K562 (cell line): Measurements from ENCODE around the gene HEY2. TPM values are rescaled to one million over a fixed set of nuclear protein-coding genes. Genes with fewer than 3 reads are reported as not detected.

ENCODE experiments used
- AFF4 ChIP-seq: sonication (generic); formaldehyde crosslinking; IDR thresholded peaks from 2 replicates; pipeline ENCODE4 v1.8.0; 2023; ENCODE audit warnings: mild to moderate bottlenecking, missing genetic modification reagents
- CCAR2 ChIP-seq: fragments of 200-400 bp; formaldehyde crosslinking; IDR thresholded peaks from 2 replicates; pipeline ENCODE4 v1.6.1; 2017; ENCODE audit warnings: mild to moderate bottlenecking, low read depth, low read length
- CGGBP1 ChIP-seq: fragments of 250-450 bp; sonication (Bioruptor Pico); IDR thresholded peaks from 2 replicates; pipeline ENCODE4 v1.9.0; 2021; ENCODE audit warnings: mild to moderate bottlenecking
- DDX20 ChIP-seq: fragments of 450-650 bp; IDR thresholded peaks from 2 replicates; pipeline ENCODE4 v1.6.1; 2016; ENCODE audit warnings: missing genetic modification characterization, low read depth, mild to moderate bottlenecking, missing compliant biosample characterization, moderate library complexity
- E2F4 ChIP-seq: sonication (generic); formaldehyde crosslinking; IDR thresholded peaks from 2 replicates; pipeline ENCODE4 v1.8.0; 2022; ENCODE audit warnings: mild to moderate bottlenecking, low read depth, missing genetic modification reagents
- EGR1 ChIP-seq: fragments of 450-650 bp; conservative IDR thresholded peaks from 2 replicates; pipeline ENCODE4 v1.6.1; 2017; ENCODE audit warnings: mild to moderate bottlenecking
- ESRRA ChIP-seq: fragments of 450-650 bp; IDR thresholded peaks from 2 replicates; pipeline ENCODE4 v1.6.1; 2014; ENCODE audit warnings: low read depth, mild to moderate bottlenecking, moderate library complexity, borderline replicate concordance
- FOXO4 ChIP-seq: fragments of 450-650 bp; formaldehyde crosslinking; IDR thresholded peaks from 2 replicates; pipeline ENCODE4 v1.4.0; 2020; ENCODE audit warnings: mild to moderate bottlenecking, moderate library complexity
- HNRNPUL1 ChIP-seq: fragments of 200-400 bp; formaldehyde crosslinking; IDR thresholded peaks from 2 replicates; pipeline ENCODE4 v1.6.1; 2017; ENCODE audit warnings: low read length
- ILF3 ChIP-seq: fragments of 450-650 bp; IDR thresholded peaks from 2 replicates; pipeline ENCODE4 v1.6.1; 2018; ENCODE audit warnings: antibody characterized with exemption, mild to moderate bottlenecking, moderate library complexity, borderline replicate concordance
- KLF1 ChIP-seq: fragments of 450-650 bp; IDR thresholded peaks from 2 replicates; pipeline ENCODE4 v1.6.1; 2016; ENCODE audit warnings: missing genetic modification characterization, missing compliant biosample characterization
- MIER1 ChIP-seq: fragments of 450-650 bp; IDR thresholded peaks from 2 replicates; pipeline ENCODE4 v1.6.1; 2016; ENCODE audit warnings: antibody characterized with exemption, mild to moderate bottlenecking, low read depth
- NR2C1 ChIP-seq, 2 experiments: fragments of 450-650 bp; IDR thresholded peaks; 2 replicates each; pipeline ENCODE4 v1.6.1; 2017; ENCODE audit warnings: mild to moderate bottlenecking in 2 of 2, antibody characterized with exemption in 1 of 2, inconsistent platforms in 1 of 2, missing compliant biosample characterization in 1 of 2, missing genetic modification characterization in 1 of 2
- PREB ChIP-seq: sonication (generic); formaldehyde crosslinking; IDR thresholded peaks from 2 replicates; pipeline ENCODE4 v1.8.1; 2023; ENCODE audit warnings: mild to moderate bottlenecking, missing genetic modification reagents
- PRPF4 ChIP-seq: fragments of 200-400 bp; formaldehyde crosslinking; IDR thresholded peaks from one replicate; pipeline ENCODE4 v1.6.1; 2017; ENCODE audit warnings: low read length, low read depth, mild to moderate bottlenecking; ENCODE audit not compliant: insufficient read depth, poor library complexity, severe bottlenecking
- RUNX1 ChIP-seq: sonication (generic); IDR thresholded peaks from 2 replicates; pipeline ENCODE4 v1.6.1; 2016; ENCODE audit warnings: antibody characterized with exemption, low read depth
- TBL1XR1 ChIP-seq, 2 experiments: IDR thresholded peaks; 2 replicates each; pipeline ENCODE4 v1.6.1; 2012; ENCODE audit warnings: improper control_type of control experiment in 2 of 2, low read length in 2 of 2, mild to moderate bottlenecking in 1 of 2
- TEAD2 ChIP-seq: fragments of 450-650 bp; IDR thresholded peaks from 2 replicates; pipeline ENCODE4 v1.6.1; 2016; ENCODE audit warnings: missing genetic modification characterization, control low read depth, missing compliant biosample characterization
- ZNF3 ChIP-seq: fragments of 250-450 bp; sonication (Bioruptor Pico); IDR thresholded peaks from 2 replicates; pipeline ENCODE4 v1.5.0; 2021; ENCODE audit warnings: mild to moderate bottlenecking, moderate library complexity
- ZNF584 ChIP-seq: fragments of 200-800 bp; sonication (Bioruptor generic); IDR thresholded peaks from 2 replicates; pipeline ENCODE4 v1.6.1; 2016; ENCODE audit warnings: low read depth, mild to moderate bottlenecking, missing genetic modification characterization, missing compliant biosample characterization
- polyA plus RNA-seq, 8 experiments: library from polyadenylated mRNA; depleted of rRNA in 4 of 8; stranded (reverse) in 5 of 8; unstranded in 3 of 8; fragments of >200 nt; fragmentation: Nextera tagmentation in 2 of 8; fragmentation: Illumina TruSeq in 1 of 8; extraction: Ambion mirVana in 2 of 8; extraction: Trizol in 1 of 8; gene quantifications; 2 replicates each; pipeline versions ENCODE4 v1.2.1 to v1.2.3, GENCODE V29; 2011 to 2014; ENCODE audit warnings: inconsistent platforms in 1 of 8, missing spikeins in 1 of 8
- total RNA-seq, 7 experiments: library from RNA; depleted of rRNA in 6 of 7; stranded (reverse); fragments of >200 nt in 6 of 7; fragmentation: Illumina TruSeq in 2 of 7; extraction: Trizol in 2 of 7; gene quantifications; 2 replicates each; pipeline versions ENCODE4 v1.2.1 to v1.2.3, GENCODE V29; 2011 to 2021; ENCODE audit warnings: low replicate concordance in 1 of 7

Gene HEY2
- total and polyA plus RNA-seq, 9 of the 15 experiments (the other 6 are each of a cell fraction or from before 2014, with no cell fraction given): 0.03 to 0.07 (median 0.06) TPM; not detected in 5

- TF ChIP-seq ESRRA: no peak
- TF ChIP-seq PRPF4: no peak
- no peak for TF ChIP-seq PREB (CRISPR knock-in tag)
- no peak; the same call in 1 of the 2 replicates for TF ChIP-seq AFF4
- 0 out of 2 replicates have a peak, but pooled peaks have one; percentile 63 for TF ChIP-seq ZNF584
- TF ChIP-seq CCAR2: no peak
- TF ChIP-seq FOXO4 (CRISPR knock-in tag): no peak
- TF ChIP-seq DDX20: no peak
- no peak for TF ChIP-seq MIER1
- no peak for TF ChIP-seq TEAD2
- no peak for TF ChIP-seq KLF1 (tag)
- TF ChIP-seq ILF3: no peak
- TF ChIP-seq E2F4 (CRISPR knock-in tag): no peak
- no peak for TF ChIP-seq CGGBP1 (CRISPR knock-in tag)
- no peak for TF ChIP-seq NR2C1 (IDR thresholded peaks at IDR 0.05)
- TF ChIP-seq NR2C1 (tag; IDR thresholded peaks at IDR 0.05): no peak
- no peak for TF ChIP-seq ZNF3
- no peak for TF ChIP-seq HNRNPUL1
- no peak for TF ChIP-seq RUNX1
- TF ChIP-seq EGR1: no peak
- TF ChIP-seq TBL1XR1 (IDR thresholded peaks at IDR 0.05; ENCODE audit: low read length in 2 of 2): peak in 1 of 2 experiments; percentile 0; a peak in 1 of 4 replicates
Measured at GRCh38 chr6:125789576-125790357, 40.3 kb downstream of the HEY2 start (continued).
